ENCODE results near the gene DNASE1L3. TPM values are rescaled to one million over a fixed set of nuclear protein-coding genes. Genes with fewer than 3 reads are reported as not detected.

The DNASE1L3 gene
- total and polyA plus RNA-seq, 2 of the 13 experiments (the other 11 are each of a cell fraction or from before 2014, with no cell fraction given), result 0.86 to 1.7 TPM

GRCh38 chr3:58191361-58191991 lies 19.3 kb downstream of the DNASE1L3 start (continued):
- TF ChIP-seq FOXP4 (CRISPR knock-in tag; IDR thresholded peaks at IDR 0.05) (peak; percentile 75), ZNF121 (CRISPR knock-in tag; IDR thresholded peaks at IDR 0.05) (0 out of 2 replicates have a peak, but pooled peaks have one; percentile 22), ELF4 (CRISPR knock-in tag; IDR thresholded peaks at IDR 0.05; ENCODE audit: borderline replicate concordance) (no peak), ZNF609 (CRISPR knock-in tag; IDR thresholded peaks at IDR 0.05; ENCODE audit: borderline replicate concordance) (peak; percentile 79), ZNF816 (CRISPR knock-in tag; IDR thresholded peaks at IDR 0.05; ENCODE audit: borderline replicate concordance) (0 out of 2 replicates have a peak, but pooled peaks have one; percentile 55), HOXD1 (CRISPR knock-in tag; IDR thresholded peaks at IDR 0.05) (no peak), ZNF7 (CRISPR knock-in tag; IDR thresholded peaks at IDR 0.05) (no peak), GFI1 (CRISPR knock-in tag; IDR thresholded peaks at IDR 0.05; ENCODE audit: borderline replicate concordance) (0 out of 2 replicates have a peak, but pooled peaks have one; percentile 34), ZNF367 (CRISPR knock-in tag; IDR thresholded peaks at IDR 0.05; ENCODE audit: borderline replicate concordance) (no peak), ZFX (CRISPR knock-in tag; IDR thresholded peaks at IDR 0.05; ENCODE audit: low read depth) (peak; percentile 25; the same call in 1 of the 2 replicates), KLF11 (CRISPR knock-in tag; IDR thresholded peaks at IDR 0.05) (peak; percentile 77; the same call in 1 of the 2 replicates), CCAR2 (optimal IDR thresholded peaks at IDR 0.05; ENCODE audit: low read depth, low read length) (no peak), RERE (CRISPR knock-in tag; IDR thresholded peaks at IDR 0.05; ENCODE audit: low read depth) (peak; percentile 62), TBX2 (CRISPR knock-in tag; IDR thresholded peaks at IDR 0.05; ENCODE audit: borderline replicate concordance) (peak; percentile 84), NR2F6 (IDR thresholded peaks at IDR 0.05) (peak; percentile 89), NR2F6 (CRISPR knock-in tag; IDR thresholded peaks at IDR 0.05) (peak; percentile 85), MIER3 (CRISPR knock-in tag; IDR thresholded peaks at IDR 0.05; ENCODE audit: borderline replicate concordance) (peak; percentile 71; the same call in 1 of the 2 replicates), AGO1 (IDR thresholded peaks at IDR 0.05; ENCODE audit: low read depth, low read length, poor library complexity, severe bottlenecking) (no peak)
